Spleen (tissue), 7 donors: ENCODE measurements around the gene ENTPD1.

Experiments used
- CTCF ChIP-seq, 11 experiments: fragments of 200-600 bp in 7 of 11; fragments of 450-650 bp in 4 of 11; sonication (generic) in 4 of 11; IDR thresholded peaks in 8 of 11; conservative IDR thresholded peaks in 3 of 11; 1 replicate in 7 of 11; 2 replicates in 4 of 11; pipeline versions ENCODE4 v1.4.0 to v1.8.0; 2016 to 2021; ENCODE audit warnings: antibody characterized with exemption in 11 of 11, inconsistent platforms in 4 of 11, mild to moderate bottlenecking in 1 of 11
- POLR2A ChIP-seq, 3 donors: fragments of 450-650 bp; IDR thresholded peaks; one replicate each; pipeline ENCODE4 v1.5.1; 2017; ENCODE audit warnings: antibody characterized with exemption in 3 of 3, mild to moderate bottlenecking in 1 of 3
- POLR2AphosphoS5 ChIP-seq, 3 donors: sonication (generic); formaldehyde crosslinking; IDR thresholded peaks; one replicate each; pipeline ENCODE4 v1.5.1; 2017; ENCODE audit warnings: antibody characterized with exemption in 3 of 3
- donor health status: DM: no; HTN: no; CAD: no; lungs with moderate emphysema.
- donor health status: DM: no; HTN: no; CAD: no.
- donor health status: DM: no; HTN: no; CAD: no.

GRCh38 chr10:95873139-95873538, 117.2 kb downstream of the ENTPD1 start:
- TF ChIP-seq CTCF (IDR thresholded peaks at IDR 0.05 in 8 of 11, conservative IDR thresholded peaks at IDR 0.05 in 3 of 11) (no peak), POLR2A (IDR thresholded peaks at IDR 0.05) (no peak), POLR2AphosphoS5 (IDR thresholded peaks at IDR 0.05) (no peak)
